ENCODE measurements around the gene KRTAP12-4.
"Not testable (repeated sequence)": the region's sequence is repeated elsewhere in the genome, so short reads cannot be mapped to it uniquely, and the experiment has no call there.

KRTAP12-4 gene

GRCh38 chr21:44677881-44678280 lies 23.4 kb upstream of the KRTAP12-4 start:
- TF ChIP-seq CTCF (IDR thresholded peaks at IDR 0.05; ENCODE audit: low read length, missing control alignments), result no peak
- DNase-seq (ENCODE audit: low read depth), result no peak
- no peak overlapping the region for H3K4me3 ChIP-seq (replicated peaks; ENCODE audit: low read depth, low read length)

GRCh38 chr21:44671911-44672310 lies 17.5 kb upstream of the KRTAP12-4 start:
- no peak for TF ChIP-seq CTCF (IDR thresholded peaks at IDR 0.05; ENCODE audit: low read length, missing control alignments)
- no peak overlapping the region for H3K4me3 ChIP-seq (replicated peaks; ENCODE audit: low read depth, low read length)
- no peak for DNase-seq (ENCODE audit: low read depth)

GRCh38 chr21:44670642-44671432 lies 16.4 kb upstream of the KRTAP12-4 start:
- TF ChIP-seq CTCF (IDR thresholded peaks at IDR 0.05; ENCODE audit: low read length, missing control alignments), result no peak
- H3K4me3 ChIP-seq (replicated peaks; ENCODE audit: low read depth, low read length), result no peak overlapping the region
- no peak for DNase-seq (ENCODE audit: low read depth)

GRCh38 chr21:44667612-44668011 lies 13.2 kb upstream of the KRTAP12-4 start:
- H3K4me3 ChIP-seq (replicated peaks; ENCODE audit: low read depth, low read length), result no peak overlapping the region
- TF ChIP-seq CTCF (IDR thresholded peaks at IDR 0.05; ENCODE audit: low read length, missing control alignments), result no peak

GRCh38 chr21:44666401-44667320 lies 12.2 kb upstream of the KRTAP12-4 start, which contains the start of gene KRTAP12-2:
Gene KRTAP12-2 (minus strand): TSS chr21:44666927. CDS start chr21:44666886, 41 bp downstream.
- TF ChIP-seq CTCF (IDR thresholded peaks at IDR 0.05; ENCODE audit: low read length, missing control alignments), result no peak
- no peak within 1 kb of the TSS for H3K4me3 ChIP-seq (replicated peaks; ENCODE audit: low read depth, low read length)
- no peak for DNase-seq (ENCODE audit: low read depth)

More at GRCh38 chr21:44667612-44668011, 13.2 kb upstream of the KRTAP12-4 start:
- DNase-seq (ENCODE audit: low read depth), result no peak

- no peak for TF ChIP-seq CTCF (IDR thresholded peaks at IDR 0.05; ENCODE audit: low read length, missing control alignments)
- no peak for DNase-seq (ENCODE audit: low read depth)
- H3K4me3 ChIP-seq (replicated peaks; ENCODE audit: low read depth, low read length), result no peak overlapping the region
These were observed 10.2 kb upstream of the KRTAP12-4 start for GRCh38 chr21:44664691-44665090.

- not testable (repeated sequence) for DNase-seq (ENCODE audit: low read depth); H3K4me3 ChIP-seq (replicated peaks; ENCODE audit: low read depth, low read length)
These were observed 7.1 kb upstream of the KRTAP12-4 start for GRCh38 chr21:44661567-44661966.

All from fibroblast of pulmonary artery (primary cell).